Mesothelial cell of epicardium (in vitro differentiated cells): ENCODE data around the gene MTA1. TPM values are rescaled to one million over a fixed set of nuclear protein-coding genes. Genes with fewer than 3 reads are reported as not detected.
A peak's percentile ranks its signal among the peaks of the same experiment; 100 is the strongest.

Experiments used
- DNase-seq, 2 experiments: peaks; one replicate each; pipeline ENCODE4 v3.0.0; 2021; ENCODE audit warnings: low spot score in 2 of 2; ENCODE audit not compliant: unreplicated experiment in 2 of 2
- H3K27ac Mint-ChIP-seq: 2 replicates; pipeline ENCODE4 v1.8.0; 2021; ENCODE audit warnings: mixed read lengths
- H3K27me3 Mint-ChIP-seq: 2 replicates; pipeline ENCODE4 v1.8.0; 2021; ENCODE audit warnings: low read depth, mixed read lengths
- H3K36me3 Mint-ChIP-seq: 2 replicates; pipeline ENCODE4 v1.8.0; 2021; ENCODE audit warnings: mixed read lengths
- H3K4me1 Mint-ChIP-seq: 2 replicates; pipeline ENCODE4 v1.8.0; 2021; ENCODE audit warnings: mixed read lengths
- H3K4me3 Mint-ChIP-seq: 2 replicates; pipeline ENCODE4 v1.8.0; 2021; ENCODE audit warnings: mild to moderate bottlenecking, moderate library complexity, mixed read lengths
- H3K9me3 Mint-ChIP-seq: 2 replicates; pipeline ENCODE4 v1.8.0; 2021; ENCODE audit warnings: mixed read lengths
- CTCF ChIP-seq: fragments of 200-600 bp; sonication (generic); IDR thresholded peaks from one replicate; pipeline ENCODE4 v1.5.0; 2021; ENCODE audit warnings: antibody characterized with exemption; ENCODE audit not compliant: unreplicated experiment
- total RNA-seq: library from RNA; stranded (reverse); gene quantifications from 3 replicates; pipeline ENCODE4 v1.2.1, GENCODE V29; 2021

Gene MTA1
- total RNA-seq, 1 donor from 2014 or later = 259 TPM

GRCh38 chr14:105474483-105475268 lies 55.0 kb downstream of the MTA1 start, which contains the start of gene CRIP2:
CRIP2 (plus strand) TSS chr14:105474821; CDS start chr14:105474863, 42 bp downstream.
- peak in 1 of 2 experiments; percentile 62 for DNase-seq
- Mint-ChIP-seq H3K4me3 (peak within 1 kb of the TSS; percentile 62), H3K4me1 (peaks cover 18% of the 10 kb centered on the region), H3K9me3 (no peaks in the 10 kb centered on the region), H3K27me3 (peaks cover 27% of the 10 kb centered on the region), H3K36me3 (no peaks in the 10 kb centered on the region), H3K27ac (no peak within 1 kb of the TSS)
- no peak for TF ChIP-seq CTCF

GRCh38 chr14:105475269-105476096 lies 55.9 kb downstream of the MTA1 start:
- H3K36me3 Mint-ChIP-seq = no peaks in the 10 kb centered on the region
- H3K27me3 Mint-ChIP-seq = peaks cover 35% of the 10 kb centered on the region
- H3K4me1 Mint-ChIP-seq = peaks cover 21% of the 10 kb centered on the region
- TF ChIP-seq CTCF = no peak
- no peak for DNase-seq
- no peaks in the 10 kb centered on the region for H3K9me3 Mint-ChIP-seq
- no peak overlapping the region for H3K27ac Mint-ChIP-seq
- peak overlapping the region; percentile 62 for H3K4me3 Mint-ChIP-seq

- Mint-ChIP-seq H3K4me3 (peak overlapping the region; percentile 62), H3K4me1 (peaks cover 29% of the 10 kb centered on the region), H3K27ac (no peak overlapping the region), H3K27me3 (peaks cover 39% of the 10 kb centered on the region), H3K9me3 (no peaks in the 10 kb centered on the region), H3K36me3 (no peaks in the 10 kb centered on the region)
- DNase-seq = no peak
- no peak for TF ChIP-seq CTCF
Measured at GRCh38 chr14:105476097-105476830, 56.6 kb downstream of the MTA1 start.

- H3K36me3 Mint-ChIP-seq = no peaks in the 10 kb centered on the region
- peak overlapping the region; percentile 62 for H3K4me3 Mint-ChIP-seq
- no peak for DNase-seq
- H3K4me1 Mint-ChIP-seq = peaks cover 32% of the 10 kb centered on the region
- peaks cover 39% of the 10 kb centered on the region for H3K27me3 Mint-ChIP-seq
- no peak overlapping the region for H3K27ac Mint-ChIP-seq
- TF ChIP-seq CTCF = no peak
- H3K9me3 Mint-ChIP-seq = no peaks in the 10 kb centered on the region
Measured at GRCh38 chr14:105476831-105477659, 57.4 kb downstream of the MTA1 start.
